Sigmoid colon (tissue), 7 donors: Measurements from ENCODE around the gene TTC39B. TPM values are rescaled to one million over a fixed set of nuclear protein-coding genes. Genes with fewer than 3 reads are reported as not detected.

ENCODE experiments used
- DNase-seq: peaks from one replicate; pipeline ENCODE4 v3.0.0-alpha.2; 2019
- H3K27ac ChIP-seq, 4 donors: fragments of 200-600 bp; sonication (generic); one replicate each; pipeline ENCODE4 v1.5.1; 2016 to 2019; ENCODE audit warnings: mild to moderate bottlenecking in 1 of 4
- H3K27me3 ChIP-seq, 3 donors: fragments of 200-600 bp; sonication (generic); one replicate each; pipeline ENCODE4 v1.5.1; 2019; ENCODE audit warnings: mild to moderate bottlenecking in 1 of 3
- H3K36me3 ChIP-seq, 4 donors: fragments of 200-600 bp; sonication (generic); one replicate each; pipeline ENCODE4 v1.5.1; 2016 to 2019
- H3K4me1 ChIP-seq, 4 donors: fragments of 200-600 bp; sonication (generic); one replicate each; pipeline ENCODE4 v1.5.1; 2017 to 2019
- H3K4me3 ChIP-seq, 4 donors: fragments of 200-600 bp; sonication (generic); one replicate each; pipeline ENCODE4 v1.5.1; 2017 to 2019; ENCODE audit warnings: mild to moderate bottlenecking in 2 of 4, moderate library complexity in 1 of 4
- H3K9me3 ChIP-seq, 4 donors: fragments of 200-600 bp in 3 of 4; sonication (generic) in 3 of 4; one replicate each; pipeline versions ENCODE4 v1.5.1 to v1.6.1; 2013 to 2019
- CTCF ChIP-seq, 4 experiments: fragments of 450-650 bp in 3 of 4; fragments of 200-600 bp in 1 of 4; IDR thresholded peaks; one replicate each; pipeline ENCODE4 v1.5.1; 2016 to 2019; ENCODE audit warnings: antibody characterized with exemption in 4 of 4, mild to moderate bottlenecking in 3 of 4, moderate library complexity in 2 of 4
- EP300 ChIP-seq, 4 donors: sonication (generic); formaldehyde crosslinking; IDR thresholded peaks; one replicate each; pipeline ENCODE4 v1.6.1; 2017; ENCODE audit warnings: antibody characterized with exemption in 4 of 4
- POLR2A ChIP-seq, 2 donors: fragments of 450-650 bp; IDR thresholded peaks; one replicate each; pipeline ENCODE4 v1.6.1; 2016; ENCODE audit warnings: antibody characterized with exemption in 2 of 2, mild to moderate bottlenecking in 2 of 2, moderate library complexity in 2 of 2
- POLR2AphosphoS5 ChIP-seq, 4 donors: sonication (generic); formaldehyde crosslinking; IDR thresholded peaks; one replicate each; pipeline ENCODE4 v1.6.1; 2017; ENCODE audit warnings: antibody characterized with exemption in 4 of 4
- WGBS, 2 donors: extraction: QIAGEN DNeasy Blood & Tissue Kit; methylation state at CpG; one replicate each; pipeline ENCODE4 v1.1.7; 2013; 5-methylcytosine and 5-hydroxymethylcytosine counted together
- intact Hi-C: fragments of 100-400 bp; cut with DNase I; formaldehyde crosslinking; loops from one replicate; pipeline ENCODE4 v1.15.1; 2023
- polyA plus RNA-seq, 3 donors: library from polyadenylated mRNA; stranded (reverse); fragments of 200-250 nt; gene quantifications; one replicate each; pipeline ENCODE4 v1.2.3, GENCODE V29; 2013
- total RNA-seq, 4 donors: library from RNA; depleted of rRNA; stranded (reverse); fragments of >200 nt; gene quantifications; one replicate each; pipeline ENCODE4 v1.1.0, GENCODE V29; 2016
- donor health status: healthy with polysubstance abuse.
- donor health status: Bipolar disorder and iron deficiency.
- donor health status: healthy.

Gene TTC39B
- total and polyA plus RNA-seq, 7 donors, result 4.2 to 15.8 (median 9.1) TPM

DNA sequence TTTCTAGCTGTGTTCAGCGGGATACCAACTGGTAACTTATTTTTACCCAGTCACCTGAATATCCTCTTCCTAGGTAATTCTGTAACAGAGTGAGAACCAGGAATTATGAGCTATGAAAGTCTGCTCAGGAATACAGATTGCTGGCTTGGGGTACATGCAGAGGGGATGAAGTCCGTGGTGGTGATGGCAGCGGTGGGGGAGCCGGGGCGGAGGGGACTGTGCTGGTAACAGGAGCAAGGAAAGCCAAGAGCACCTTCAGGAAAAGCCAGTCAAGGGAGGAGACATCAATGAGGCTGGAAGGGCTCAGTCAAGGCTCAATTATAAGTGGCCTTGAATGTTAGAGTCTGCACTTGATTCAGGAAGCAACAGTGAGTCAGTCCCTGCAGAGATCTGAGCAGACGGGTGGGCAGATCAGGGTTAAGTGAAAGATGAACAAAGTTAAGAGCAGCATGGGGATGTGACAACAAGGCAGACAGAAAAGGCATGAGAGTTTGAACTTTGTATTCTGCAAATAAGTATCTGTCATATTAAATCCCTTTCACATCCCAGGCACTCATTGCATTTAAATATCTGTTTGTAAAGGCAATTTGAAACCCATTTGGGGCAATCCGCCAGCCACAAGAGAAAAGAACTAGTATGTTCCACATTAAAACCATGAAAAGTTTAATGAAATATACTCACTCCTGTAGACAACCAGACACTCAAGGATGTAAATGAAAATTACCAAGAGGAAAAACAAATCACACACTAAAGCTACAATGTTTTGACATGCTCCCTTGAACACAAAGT is 101.2 kb downstream of the TTC39B start:
- Histone ChIP-seq H3K4me3 (no peak overlapping the region), H3K27ac (no peak overlapping the region), H3K36me3 (peaks cover 0 to 22% (median 8%) of the 10 kb centered on the region in 4 donors), H3K9me3 (no peaks in the 10 kb centered on the region), H3K27me3 (no peaks in the 10 kb centered on the region), H3K4me1 (no peaks in the 10 kb centered on the region)
- intact Hi-C loops, result no loop called here
- TF ChIP-seq POLR2A (IDR thresholded peaks at IDR 0.05), result no peak
- no peak for TF ChIP-seq EP300 (IDR thresholded peaks at IDR 0.05)
- TF ChIP-seq CTCF (IDR thresholded peaks at IDR 0.05), result no peak
- TF ChIP-seq POLR2AphosphoS5 (IDR thresholded peaks at IDR 0.05), result no peak
- no peak for DNase-seq
- WGBS, 2 donors, result 91 to 94% methylated on average over 7 of the region's 7 CpGs

GRCh38 chr9:15203581-15203980 is 103.4 kb downstream of the TTC39B start:
- no peaks in the 10 kb centered on the region for H3K9me3 ChIP-seq
- H3K36me3 ChIP-seq, result peaks cover 0 to 22% (median 8%) of the 10 kb centered on the region in 4 donors
- intact Hi-C loops, result no loop called here
- H3K27ac ChIP-seq, result no peak overlapping the region
- no peaks in the 10 kb centered on the region for H3K27me3 ChIP-seq
- no peak overlapping the region for H3K4me3 ChIP-seq
- no peak for TF ChIP-seq POLR2A (IDR thresholded peaks at IDR 0.05)
- no peak for TF ChIP-seq POLR2AphosphoS5 (IDR thresholded peaks at IDR 0.05)
- no peak for TF ChIP-seq CTCF (IDR thresholded peaks at IDR 0.05)
- TF ChIP-seq EP300 (IDR thresholded peaks at IDR 0.05), result no peak
- WGBS, 2 donors, result 74 to 77% methylated on average over 3 of the region's 3 CpGs
- no peaks in the 10 kb centered on the region for H3K4me1 ChIP-seq
- no peak for DNase-seq

DNA sequence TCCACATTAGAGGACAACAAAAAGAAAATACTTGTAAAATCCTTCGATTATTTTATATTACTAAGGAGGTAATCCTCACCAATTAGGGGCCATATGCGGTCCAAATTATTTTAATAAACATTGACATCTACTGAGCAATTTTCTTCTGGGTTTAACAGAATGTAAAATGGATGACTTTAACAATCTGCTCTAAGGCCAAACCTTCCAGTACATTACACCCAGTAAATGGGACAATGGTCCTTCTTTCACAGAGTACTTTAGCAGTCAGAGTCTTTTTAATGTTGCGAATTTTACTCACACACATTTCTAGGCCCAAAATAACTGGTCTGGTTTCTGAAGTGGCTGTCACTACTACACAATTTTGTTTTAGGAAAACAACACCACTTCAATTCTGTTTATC is 106.9 kb downstream of the TTC39B start:
- H3K36me3 ChIP-seq, result peaks cover 0 to 26% (median 10%) of the 10 kb centered on the region in 4 donors
- no peaks in the 10 kb centered on the region for H3K4me1 ChIP-seq
- intact Hi-C loops, result no loop called here
- H3K27ac ChIP-seq, result no peak overlapping the region
- no peak for DNase-seq
- H3K4me3 ChIP-seq, result no peak overlapping the region
- H3K9me3 ChIP-seq, result no peaks in the 10 kb centered on the region
- TF ChIP-seq EP300 (IDR thresholded peaks at IDR 0.05) (no peak), POLR2AphosphoS5 (IDR thresholded peaks at IDR 0.05) (no peak), CTCF (IDR thresholded peaks at IDR 0.05) (no peak), POLR2A (IDR thresholded peaks at IDR 0.05) (no peak)
- no peaks in the 10 kb centered on the region for H3K27me3 ChIP-seq
- WGBS, 2 donors, result 94 to 97% methylated on average over 3 of the region's 3 CpGs

- TF ChIP-seq POLR2A (IDR thresholded peaks at IDR 0.05) (no peak), POLR2AphosphoS5 (IDR thresholded peaks at IDR 0.05) (no peak), CTCF (IDR thresholded peaks at IDR 0.05) (no peak), EP300 (IDR thresholded peaks at IDR 0.05) (no peak)
- no peaks in the 10 kb centered on the region for H3K9me3 ChIP-seq
- 96 to 97% methylated on average over 5 of the region's 5 CpGs for WGBS, 2 donors
- no peak overlapping the region for H3K4me3 ChIP-seq
- no peaks in the 10 kb centered on the region for H3K27me3 ChIP-seq
- H3K36me3 ChIP-seq, result peaks cover 0 to 70% (median 3%) of the 10 kb centered on the region in 4 donors
- no peak overlapping the region for H3K27ac ChIP-seq
- H3K4me1 ChIP-seq, result no peaks in the 10 kb centered on the region
- intact Hi-C loops, result no loop called here
- no peak for DNase-seq
Observed at GRCh38 chr9:15192856-15193255, 114.2 kb downstream of the TTC39B start.
